Calu3 (cell line): ENCODE measurements around the gene KDM4B. TPM values are rescaled to one million over a fixed set of nuclear protein-coding genes. Genes with fewer than 3 reads are reported as not detected.

ENCODE experiments used
- BruUV-seq: library from RNA; stranded (reverse); fragments of 400-500 nt; replicated peaks from 2 replicates; lab custom pipeline; 2021; lab: Mats Ljungman, UMichigan
- CTCF ChIA-PET: fragments of 300-600 bp; sonication (Branson Sonifier 250); formaldehyde crosslinking; loops from one replicate; lab custom pipeline; 2022; ENCODE audit warnings: antibody characterized with exemption; lab: Charles Lee
- DNase-seq: peaks from one replicate; pipeline ENCODE4 v3.0.0; 2022
- H3K27ac Mint-ChIP-seq: one replicate; pipeline ENCODE4 v1.8.0; 2022; ENCODE audit warnings: mixed read lengths; ENCODE audit not compliant: unreplicated experiment
- H3K27me3 Mint-ChIP-seq: one replicate; pipeline ENCODE4 v1.8.0; 2022; ENCODE audit warnings: mixed read lengths; ENCODE audit not compliant: unreplicated experiment
- H3K36me3 Mint-ChIP-seq: one replicate; pipeline ENCODE4 v1.8.0; 2022; ENCODE audit warnings: mild to moderate bottlenecking, moderate library complexity, mixed read lengths; ENCODE audit not compliant: insufficient read depth, unreplicated experiment
- H3K4me1 Mint-ChIP-seq: one replicate; pipeline ENCODE4 v1.8.0; 2022; ENCODE audit warnings: mild to moderate bottlenecking, low read depth, mixed read lengths; ENCODE audit not compliant: unreplicated experiment
- H3K4me3 Mint-ChIP-seq: one replicate; pipeline ENCODE4 v1.8.0; 2022; ENCODE audit warnings: mild to moderate bottlenecking, low read depth, moderate library complexity, mixed read lengths; ENCODE audit not compliant: unreplicated experiment
- H3K9me3 Mint-ChIP-seq: one replicate; pipeline ENCODE4 v1.8.0; 2022; ENCODE audit warnings: low read depth, mixed read lengths; ENCODE audit not compliant: unreplicated experiment
- CTCF ChIP-seq: fragments of 200-600 bp; IDR thresholded peaks from one replicate; pipeline ENCODE4 v1.8.0; 2022; ENCODE audit warnings: antibody characterized with exemption; ENCODE audit not compliant: unreplicated experiment
- intact Hi-C: fragments of 100-400 bp; cut with micrococcal nuclease; formaldehyde crosslinking; loops from one replicate; pipeline ENCODE4 v1.10.0; 2022; ENCODE audit not compliant: unreplicated experiment
- total RNA-seq: library from RNA; stranded (reverse); gene quantifications from 2 replicates; pipeline ENCODE4 v1.2.3, GENCODE V29; 2022

The KDM4B gene
- total RNA-seq, 1 experiment from 2014 or later, result 13.9 TPM

- no peak for TF ChIP-seq CTCF
- CTCF ChIA-PET, result no interaction called here
- no peaks in the 10 kb centered on the region for H3K9me3 Mint-ChIP-seq
- no peak for DNase-seq
- H3K36me3 Mint-ChIP-seq, result no peaks in the 10 kb centered on the region
- no TSS peak for BruUV-seq
- intact Hi-C loops, result no loop called here
- H3K27me3 Mint-ChIP-seq, result no peaks in the 10 kb centered on the region
- H3K4me1 Mint-ChIP-seq, result no peaks in the 10 kb centered on the region
- no peak overlapping the region for H3K27ac Mint-ChIP-seq
- no peak overlapping the region for H3K4me3 Mint-ChIP-seq
Measured at GRCh38 chr19:4985551-4985991, 16.7 kb downstream of the KDM4B start.

- H3K4me1 Mint-ChIP-seq, result no peaks in the 10 kb centered on the region
- no peak overlapping the region for H3K4me3 Mint-ChIP-seq
- H3K9me3 Mint-ChIP-seq, result no peaks in the 10 kb centered on the region
- TF ChIP-seq CTCF, result no peak
- no TSS peak for BruUV-seq
- no peaks in the 10 kb centered on the region for H3K36me3 Mint-ChIP-seq
- no peak for DNase-seq
- no peak overlapping the region for H3K27ac Mint-ChIP-seq
- intact Hi-C loops, result no loop called here
- CTCF ChIA-PET, result no interaction called here
- no peaks in the 10 kb centered on the region for H3K27me3 Mint-ChIP-seq
Measured at GRCh38 chr19:4986056-4986455, 17.1 kb downstream of the KDM4B start.

GRCh38 chr19:4986471-4986891 is 17.6 kb downstream of the KDM4B start:
- no TSS peak for BruUV-seq
- Mint-ChIP-seq H3K9me3 (no peaks in the 10 kb centered on the region), H3K27me3 (no peaks in the 10 kb centered on the region), H3K4me1 (no peaks in the 10 kb centered on the region), H3K27ac (no peak overlapping the region), H3K4me3 (no peak overlapping the region), H3K36me3 (no peaks in the 10 kb centered on the region)
- no peak for DNase-seq
- TF ChIP-seq CTCF, result no peak
- CTCF ChIA-PET, result no interaction called here
- intact Hi-C loops, result no loop called here

- Mint-ChIP-seq H3K9me3 (no peaks in the 10 kb centered on the region), H3K36me3 (no peaks in the 10 kb centered on the region), H3K4me3 (no peak overlapping the region), H3K4me1 (no peaks in the 10 kb centered on the region), H3K27ac (no peak overlapping the region), H3K27me3 (no peaks in the 10 kb centered on the region)
- no peak for DNase-seq
- CTCF ChIA-PET, result no interaction called here
- intact Hi-C loops, result no loop called here
- no peak for TF ChIP-seq CTCF
- no TSS peak for BruUV-seq
Measured at GRCh38 chr19:4987256-4987655, 18.3 kb downstream of the KDM4B start.
